Panc1 (cell line): ENCODE data around the gene GRAMD1B. TPM values are rescaled to one million over a fixed set of nuclear protein-coding genes. Genes with fewer than 3 reads are reported as not detected.

Experiments
- ATAC-seq: fragments of 200-7000 bp; cut with Tn5 transposase; 2 replicates; pipeline ENCODE4 v1.9.1; 2020; ENCODE audit warnings: mild to moderate bottlenecking, moderate library complexity
- BruUV-seq: library from RNA; stranded (reverse); fragments of 400-500 nt; replicated peaks from 2 replicates; lab custom pipeline; 2021; lab: Mats Ljungman, UMichigan
- CTCF ChIA-PET: fragments of 300-600 bp; sonication (Branson Sonifier 250); formaldehyde crosslinking; loops from one replicate; lab custom pipeline; 2022; ENCODE audit warnings: antibody characterized with exemption; lab: Charles Lee
- POLR2A ChIA-PET: fragments of 300-600 bp; sonication (Branson Sonifier 250); formaldehyde crosslinking; loops from one replicate; lab custom pipeline; 2022; ENCODE audit warnings: antibody characterized with exemption; lab: Charles Lee
- DNase-seq: peaks from one replicate; pipeline ENCODE4 v3.0.0-alpha.2; 2010; ENCODE audit warnings: low read depth, low spot score
- H3K27ac ChIP-seq: 2 replicates; pipeline ENCODE4 v1.5.1; 2011; ENCODE audit warnings: mild to moderate bottlenecking, low read length, inconsistent platforms
- H3K27me3 ChIP-seq: fragments of 200-500 bp; sonication (Bioruptor generic); 2 replicates; pipeline ENCODE4 v1.6.0; 2014; ENCODE audit warnings: low read length, inconsistent platforms; ENCODE audit not compliant: control insufficient read depth, insufficient read depth
- H3K36me3 ChIP-seq: fragments of 200-500 bp; sonication (Bioruptor generic); 2 replicates; pipeline ENCODE4 v1.5.1; 2014; ENCODE audit warnings: inconsistent platforms, mild to moderate bottlenecking, low read length, moderate library complexity; ENCODE audit not compliant: control insufficient read depth, insufficient read depth
- H3K4me1 ChIP-seq: 2 replicates; pipeline ENCODE4 v1.5.1; 2011; ENCODE audit warnings: inconsistent platforms, mild to moderate bottlenecking, low read length, moderate library complexity; ENCODE audit not compliant: control insufficient read depth, insufficient read depth
- H3K4me3 ChIP-seq, 2 experiments: 2 replicates each; pipeline ENCODE4 v1.5.1; 2011 to 2012; ENCODE audit warnings: low read depth in 2 of 2, low read length in 2 of 2, mild to moderate bottlenecking in 2 of 2, inconsistent platforms in 1 of 2, moderate library complexity in 1 of 2
- H3K9me3 ChIP-seq: fragments of 200-500 bp; sonication (Bioruptor generic); 2 replicates; pipeline ENCODE4 v1.5.1; 2014; ENCODE audit warnings: low read depth, mild to moderate bottlenecking, inconsistent platforms, low read length, moderate library complexity; ENCODE audit not compliant: control insufficient read depth, insufficient read depth
- CTCF ChIP-seq: fragments of 450-650 bp; IDR thresholded peaks from 2 replicates; pipeline ENCODE4 v1.5.1; 2017; ENCODE audit warnings: mild to moderate bottlenecking
- POLR2AphosphoS5 ChIP-seq: IDR thresholded peaks from 2 replicates; pipeline ENCODE4 v1.6.1; 2012; ENCODE audit warnings: mild to moderate bottlenecking, low read depth, low read length, moderate library complexity
- REST ChIP-seq, 2 experiments: IDR thresholded peaks; 2 replicates each; pipeline ENCODE4 v1.6.1; 2011 to 2012; ENCODE audit warnings: low read depth in 2 of 2, control low read depth in 1 of 2, low read length in 1 of 2, mild to moderate bottlenecking in 1 of 2, moderate library complexity in 1 of 2; ENCODE audit not compliant: insufficient read depth in 1 of 2
- SIN3A ChIP-seq: IDR thresholded peaks from 2 replicates; pipeline ENCODE4 v1.6.1; 2012; ENCODE audit warnings: low read depth, mild to moderate bottlenecking, low read length, moderate library complexity, borderline replicate concordance; ENCODE audit not compliant: insufficient read depth
- TCF7L2 ChIP-seq: IDR thresholded peaks from 2 replicates; pipeline ENCODE4 v1.6.1; 2011; ENCODE audit warnings: mild to moderate bottlenecking, low read depth, low read length, inconsistent platforms
- in situ Hi-C: cut with HindIII; loops from 2 replicates; pipeline ENCODE4 v1.10.0; 2016; ENCODE audit warnings: low sequenced_read_pairs, low pct_unique_long_range_greater_than_20kb
- intact Hi-C: fragments of 100-400 bp; cut with micrococcal nuclease; formaldehyde crosslinking; loops from one replicate; pipeline ENCODE4 v1.10.0; 2022; ENCODE audit not compliant: unreplicated experiment
- total RNA-seq: library from RNA; stranded (reverse); gene quantifications from one replicate; pipeline ENCODE4 v1.2.1, GENCODE V29; 2021; ENCODE audit not compliant: unreplicated experiment

The GRAMD1B gene
- total RNA-seq, 1 experiment from 2014 or later = 0.46 TPM

GRCh38 chr11:123566852-123567251 is 136.8 kb downstream of the GRAMD1B start:
- CTCF ChIA-PET = no interaction called here
- TF ChIP-seq REST (IDR thresholded peaks at IDR 0.05; ENCODE audit: insufficient read depth in 1 of 2, low read depth in 2 of 2, low read length in 1 of 2) (no peak), POLR2AphosphoS5 (no peak), SIN3A (no peak), CTCF (no peak), TCF7L2 (no peak)
- H3K4me3 ChIP-seq = no peak overlapping the region
- no TSS peak for BruUV-seq
- no peaks in the 10 kb centered on the region for H3K36me3 ChIP-seq
- peaks cover 18% of the 10 kb centered on the region for H3K27me3 ChIP-seq
- no peak for DNase-seq
- H3K4me1 ChIP-seq = no peaks in the 10 kb centered on the region
- in situ Hi-C loops = no loop called here
- POLR2A ChIA-PET = no interaction called here
- ATAC-seq = no peak
- intact Hi-C loops = no loop called here
- H3K27ac ChIP-seq = no peak overlapping the region
- H3K9me3 ChIP-seq = no peaks in the 10 kb centered on the region

GRCh38 chr11:123567466-123567865 is 137.4 kb downstream of the GRAMD1B start:
- Histone ChIP-seq H3K4me3 (no peak overlapping the region), H3K9me3 (no peaks in the 10 kb centered on the region), H3K27me3 (peaks cover 19% of the 10 kb centered on the region), H3K4me1 (no peaks in the 10 kb centered on the region), H3K36me3 (no peaks in the 10 kb centered on the region), H3K27ac (no peak overlapping the region)
- BruUV-seq = no TSS peak
- intact Hi-C loops = no loop called here
- ChIA-PET POLR2A (no interaction called here), CTCF (no interaction called here)
- in situ Hi-C loops = no loop called here
- no peak for TF ChIP-seq SIN3A
- TF ChIP-seq REST (IDR thresholded peaks at IDR 0.05; ENCODE audit: insufficient read depth in 1 of 2, low read depth in 2 of 2, low read length in 1 of 2) = no peak
- no peak for TF ChIP-seq POLR2AphosphoS5
- TF ChIP-seq TCF7L2 = no peak
- no peak for TF ChIP-seq CTCF
- DNase-seq (no peak), ATAC-seq (no peak)
